Measurements from ENCODE around the gene CALD1. TPM values are rescaled to one million over a fixed set of nuclear protein-coding genes. Genes with fewer than 3 reads are reported as not detected.

CALD1 gene
- total RNA-seq, 2 donors from 2014 or later = 307 to 314 TPM

DNA sequence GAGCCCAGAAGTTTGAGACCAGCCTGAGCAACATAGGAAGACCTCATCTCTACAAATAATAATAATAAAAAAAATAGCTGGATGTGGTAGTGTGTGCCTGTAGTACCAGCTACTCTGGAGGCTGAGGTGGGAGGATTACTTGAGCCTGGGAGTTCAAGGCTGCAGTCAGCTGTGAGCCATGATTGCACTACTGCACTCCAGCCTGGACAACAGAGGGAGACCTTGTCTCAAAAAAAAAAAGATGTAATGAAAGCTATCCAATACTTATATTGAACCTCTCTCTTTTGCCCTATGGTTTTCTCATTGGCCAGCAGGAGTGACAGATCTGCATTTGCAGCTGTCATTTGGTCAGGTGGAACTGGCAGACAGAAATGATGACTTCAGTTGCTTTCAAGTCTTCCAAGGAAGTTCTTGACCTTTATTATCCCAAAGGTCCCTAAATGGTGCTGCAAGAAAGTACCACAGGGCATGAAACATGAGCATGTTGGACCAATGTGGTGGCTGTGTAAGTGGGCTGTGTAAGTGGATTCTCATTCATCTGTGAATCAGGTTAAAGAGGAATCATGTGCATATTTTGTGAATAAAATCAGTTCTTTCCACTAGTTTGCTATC, 99.4 kb downstream of the CALD1 start:
- DNase-seq (ENCODE audit: low spot score) = no peak
- Histone ChIP-seq H3K27ac (no peak overlapping the region), H3K4me1 (replicated peaks) (no peaks in the 10 kb centered on the region), H3K4me3 (no peak overlapping the region), H3K27me3 (replicated peaks; ENCODE audit: insufficient read depth) (no peaks in the 10 kb centered on the region), H3K9me3 (no peaks in the 10 kb centered on the region), H3K36me3 (no peaks in the 10 kb centered on the region)
- TF ChIP-seq POLR2AphosphoS5 (IDR thresholded peaks at IDR 0.05) = no peak
- no peak for TF ChIP-seq POLR2A (IDR thresholded peaks at IDR 0.05)
- TF ChIP-seq, protein P1, sequence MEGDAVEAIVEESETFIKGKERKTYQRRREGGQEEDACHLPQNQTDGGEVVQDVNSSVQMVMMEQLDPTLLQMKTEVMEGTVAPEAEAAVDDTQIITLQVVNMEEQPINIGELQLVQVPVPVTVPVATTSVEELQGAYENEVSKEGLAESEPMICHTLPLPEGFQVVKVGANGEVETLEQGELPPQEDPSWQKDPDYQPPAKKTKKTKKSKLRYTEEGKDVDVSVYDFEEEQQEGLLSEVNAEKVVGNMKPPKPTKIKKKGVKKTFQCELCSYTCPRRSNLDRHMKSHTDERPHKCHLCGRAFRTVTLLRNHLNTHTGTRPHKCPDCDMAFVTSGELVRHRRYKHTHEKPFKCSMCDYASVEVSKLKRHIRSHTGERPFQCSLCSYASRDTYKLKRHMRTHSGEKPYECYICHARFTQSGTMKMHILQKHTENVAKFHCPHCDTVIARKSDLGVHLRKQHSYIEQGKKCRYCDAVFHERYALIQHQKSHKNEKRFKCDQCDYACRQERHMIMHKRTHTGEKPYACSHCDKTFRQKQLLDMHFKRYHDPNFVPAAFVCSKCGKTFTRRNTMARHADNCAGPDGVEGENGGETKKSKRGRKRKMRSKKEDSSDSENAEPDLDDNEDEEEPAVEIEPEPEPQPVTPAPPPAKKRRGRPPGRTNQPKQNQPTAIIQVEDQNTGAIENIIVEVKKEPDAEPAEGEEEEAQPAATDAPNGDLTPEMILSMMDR (IDR thresholded peaks at IDR 0.05) = no peak
- intact Hi-C loops (cut with DNase I) = no loop called here

GRCh38 chr7:134879815-134880475, 100.5 kb downstream of the CALD1 start:
- no peak for DNase-seq (ENCODE audit: low spot score)
- no peak overlapping the region for H3K27ac ChIP-seq
- intact Hi-C loops (cut with DNase I) = loop anchor here (10.0 kb wide), 1 partner anchor 95 kb away; no protein-coding TSS in a partner anchor
- no peak overlapping the region for H3K4me3 ChIP-seq
- TF ChIP-seq POLR2A (IDR thresholded peaks at IDR 0.05) = no peak
- no peak for TF ChIP-seq POLR2AphosphoS5 (IDR thresholded peaks at IDR 0.05)
- TF ChIP-seq, protein P1 (IDR thresholded peaks at IDR 0.05) = no peak
- H3K27me3 ChIP-seq (replicated peaks; ENCODE audit: insufficient read depth) = no peaks in the 10 kb centered on the region
- H3K9me3 ChIP-seq = no peaks in the 10 kb centered on the region
- H3K36me3 ChIP-seq = no peaks in the 10 kb centered on the region
- no peaks in the 10 kb centered on the region for H3K4me1 ChIP-seq (replicated peaks)
- WGBS = 53% methylated on average over 4 of the region's 4 CpGs

- no peak for TF ChIP-seq POLR2AphosphoS5 (IDR thresholded peaks at IDR 0.05)
- TF ChIP-seq, protein P1 (IDR thresholded peaks at IDR 0.05) = no peak
- TF ChIP-seq POLR2A (IDR thresholded peaks at IDR 0.05) = no peak
- intact Hi-C loops (cut with DNase I) = loop anchor here (10.0 kb wide), 1 partner anchor 98 kb away; no protein-coding TSS in a partner anchor
- no peaks in the 10 kb centered on the region for H3K9me3 ChIP-seq
- H3K36me3 ChIP-seq = no peaks in the 10 kb centered on the region
- H3K27me3 ChIP-seq (replicated peaks; ENCODE audit: insufficient read depth) = no peaks in the 10 kb centered on the region
- H3K4me3 ChIP-seq = no peak overlapping the region
- no peaks in the 10 kb centered on the region for H3K4me1 ChIP-seq (replicated peaks)
- H3K27ac ChIP-seq = no peak overlapping the region
- 28% methylated on average over 1 of the region's 1 CpG for WGBS
- no peak for DNase-seq (ENCODE audit: low spot score)
Measured at GRCh38 chr7:134882481-134882880, 103.0 kb downstream of the CALD1 start.

DNA sequence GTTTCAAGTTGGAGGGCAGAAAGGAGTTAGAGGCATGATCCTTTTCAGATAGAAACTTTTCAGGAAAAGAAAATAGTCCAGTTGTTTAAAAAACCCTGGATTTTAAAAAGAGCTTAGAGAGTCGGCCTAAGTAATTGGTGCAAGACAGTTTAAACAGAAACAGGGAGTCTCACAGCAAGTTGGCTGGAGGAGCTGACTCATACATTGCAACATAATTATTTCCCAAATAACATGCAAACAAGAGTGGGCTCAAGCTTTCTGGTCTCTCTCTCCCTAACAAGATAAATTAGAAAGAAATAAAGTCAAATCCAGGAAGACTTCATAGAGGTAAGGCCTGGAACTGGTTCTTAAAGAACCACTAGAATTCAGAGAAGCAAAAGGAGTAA, 106.5 kb downstream of the CALD1 start:
- Histone ChIP-seq H3K27me3 (replicated peaks; ENCODE audit: insufficient read depth) (no peaks in the 10 kb centered on the region), H3K27ac (peak overlapping the region; percentile 1 to 45), H3K4me1 (replicated peaks) (no peaks in the 10 kb centered on the region), H3K4me3 (no peak overlapping the region), H3K36me3 (no peaks in the 10 kb centered on the region), H3K9me3 (no peaks in the 10 kb centered on the region)
- intact Hi-C loops (cut with DNase I) = loop anchor here (10.0 kb wide), 1 partner anchor 101 kb away; no protein-coding TSS in a partner anchor
- no peak for DNase-seq (ENCODE audit: low spot score)
- WGBS = 44% methylated on average over 1 of the region's 1 CpG
- TF ChIP-seq, protein P1 (IDR thresholded peaks at IDR 0.05) = no peak
- no peak for TF ChIP-seq POLR2A (IDR thresholded peaks at IDR 0.05)
- TF ChIP-seq POLR2AphosphoS5 (IDR thresholded peaks at IDR 0.05) = no peak

Measured in prostate gland (tissue), 2 donors.